ENCODE measurements around the gene HSD11B1L.

GRCh38 chr19:5714816-5715215 is 34.0 kb downstream of the HSD11B1L start:
- TF ChIP-seq CTCF (IDR thresholded peaks at IDR 0.05): no peak
- no peak for TF ChIP-seq EP300 (IDR thresholded peaks at IDR 0.05)
- TF ChIP-seq POLR2A (IDR thresholded peaks at IDR 0.05): no peak

Data from tibial nerve (tissue), 4 donors.